ENCODE data around the gene KAZN.

KAZN gene

DNA sequence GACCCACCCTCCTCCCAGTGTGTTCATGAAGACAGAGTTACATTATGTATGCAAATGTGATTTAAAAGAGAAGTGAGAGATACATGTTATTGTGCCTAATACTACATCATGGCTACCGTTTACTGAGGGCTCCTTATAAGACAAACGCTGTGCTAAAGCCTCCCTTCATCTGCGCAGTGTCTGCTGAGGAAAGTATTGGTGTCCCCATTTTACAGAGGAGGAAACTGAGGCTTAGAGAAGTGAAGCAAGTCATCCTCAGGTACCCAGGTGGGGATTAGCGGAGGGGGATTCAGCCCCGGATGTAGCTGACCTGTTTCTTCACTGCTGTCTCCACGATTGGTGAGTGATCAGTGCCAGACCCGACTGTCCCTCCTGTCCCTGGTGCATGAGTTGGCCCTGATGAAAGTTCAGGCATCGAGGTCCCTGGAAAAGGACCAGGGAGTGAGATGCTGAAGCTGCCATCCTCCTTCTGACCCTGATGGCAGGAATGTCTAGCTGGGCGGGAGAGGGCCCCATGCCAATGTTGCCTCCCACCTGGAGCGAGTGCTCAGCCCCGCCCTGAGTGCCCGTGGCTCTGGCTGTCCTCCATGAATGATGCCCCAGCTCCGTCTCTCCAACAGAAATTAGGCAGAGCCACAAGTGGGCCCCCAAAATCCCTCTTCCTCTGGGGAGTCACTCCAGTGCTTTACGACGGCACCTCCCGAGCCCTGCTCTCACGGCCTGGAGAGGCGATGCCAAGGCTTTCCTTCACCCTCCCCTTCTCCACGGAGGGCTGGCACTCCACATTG is 204.7 kb downstream of the KAZN start:
- no peak for DNase-seq

DNA sequence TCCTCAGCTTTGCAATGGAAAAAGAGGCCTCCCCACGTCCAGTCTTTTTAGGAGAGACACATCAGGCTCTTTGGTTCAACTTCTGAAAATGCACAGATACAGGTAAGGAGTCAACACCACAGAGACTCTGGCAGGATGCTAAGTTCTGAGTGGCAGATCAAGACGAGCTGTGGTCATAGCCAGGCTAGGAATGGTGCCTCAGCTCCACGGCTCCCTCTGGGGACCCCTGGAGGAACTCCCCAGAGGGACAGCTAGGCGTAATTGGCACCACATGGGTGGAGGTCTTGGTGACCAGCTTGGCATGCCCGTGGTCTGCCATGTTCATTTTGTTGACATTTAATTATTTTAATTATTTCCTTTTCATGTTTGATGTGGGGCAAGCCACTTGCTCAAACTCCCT is 206.1 kb downstream of the KAZN start:
- peak; percentile 16 for DNase-seq

DNA sequence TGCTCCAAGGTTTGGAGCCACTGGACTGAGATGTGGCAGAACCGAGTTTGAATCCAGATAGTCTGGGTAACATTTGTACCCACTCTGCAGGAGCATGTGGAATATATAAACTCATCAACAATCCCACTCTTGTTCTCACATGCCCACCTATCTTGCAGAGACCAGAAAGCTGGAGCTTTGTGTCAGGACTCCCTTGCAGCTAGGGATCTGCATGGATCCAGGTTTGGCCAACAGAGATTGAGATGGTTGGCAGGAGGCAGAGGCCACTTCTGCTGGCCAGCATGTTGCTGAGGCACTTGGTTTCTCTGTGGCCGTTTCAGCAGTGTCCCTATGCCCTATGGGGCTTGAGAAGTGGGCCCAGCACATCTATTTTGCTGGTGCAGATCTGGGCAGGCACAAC is 208.3 kb downstream of the KAZN start:
- DNase-seq = no peak

DNA sequence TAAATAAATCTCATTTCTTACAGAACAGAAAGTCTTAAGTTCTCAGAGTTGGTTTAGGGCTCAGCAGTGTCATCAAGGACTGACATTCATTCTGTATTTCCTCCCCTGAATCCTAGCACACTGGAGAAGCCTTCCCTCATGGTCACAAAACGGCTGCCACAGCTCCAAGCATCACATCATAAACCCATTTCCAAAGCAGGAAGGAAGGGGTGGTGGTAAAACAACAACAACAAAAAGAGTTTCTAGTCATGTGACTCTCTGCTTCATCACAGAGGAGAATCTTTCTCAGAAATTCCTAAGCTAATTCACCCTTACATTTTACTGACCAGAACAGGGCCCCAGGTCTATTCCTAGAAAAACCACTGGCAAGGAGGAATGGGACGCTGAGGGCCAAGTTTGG is 210.3 kb downstream of the KAZN start:
- DNase-seq = no peak

DNA sequence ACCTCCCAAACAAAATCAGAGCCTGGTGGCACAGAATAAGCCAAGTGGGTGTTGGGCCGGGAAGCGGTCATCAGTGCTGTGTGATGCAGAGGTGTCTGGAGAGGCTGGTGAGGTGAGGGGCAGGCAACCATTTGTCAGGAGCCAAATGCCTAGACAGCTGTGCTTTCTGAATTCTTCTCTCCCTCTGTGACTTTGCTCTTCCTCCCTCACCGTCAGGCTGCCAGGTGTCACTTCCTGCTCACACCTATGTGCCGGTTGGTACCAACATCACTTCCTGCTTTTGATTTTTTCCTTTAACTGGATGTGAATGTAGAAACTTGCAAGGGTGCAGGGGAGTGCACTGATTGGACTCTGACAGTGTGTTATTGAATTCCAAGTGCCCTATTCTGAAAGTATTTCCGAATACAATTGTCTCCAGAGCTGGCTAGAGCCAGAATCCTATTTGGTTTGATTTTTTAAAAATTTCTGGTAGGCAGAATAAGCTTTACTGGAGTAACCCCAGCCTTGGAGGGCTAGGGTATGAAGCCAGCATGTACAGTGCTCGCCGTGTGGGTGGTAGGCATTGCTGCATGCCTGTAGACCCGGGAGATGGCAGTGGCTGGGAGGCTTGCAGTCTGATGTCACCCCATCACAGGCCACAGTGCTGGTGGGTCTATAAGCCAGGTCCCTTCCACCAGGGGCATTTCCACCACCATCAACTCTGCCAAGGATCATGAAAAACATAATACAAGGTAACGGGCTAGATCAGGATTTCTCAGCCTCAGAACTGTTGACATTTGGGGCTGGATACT is 210.9 kb downstream of the KAZN start:
- DNase-seq = no peak

DNA sequence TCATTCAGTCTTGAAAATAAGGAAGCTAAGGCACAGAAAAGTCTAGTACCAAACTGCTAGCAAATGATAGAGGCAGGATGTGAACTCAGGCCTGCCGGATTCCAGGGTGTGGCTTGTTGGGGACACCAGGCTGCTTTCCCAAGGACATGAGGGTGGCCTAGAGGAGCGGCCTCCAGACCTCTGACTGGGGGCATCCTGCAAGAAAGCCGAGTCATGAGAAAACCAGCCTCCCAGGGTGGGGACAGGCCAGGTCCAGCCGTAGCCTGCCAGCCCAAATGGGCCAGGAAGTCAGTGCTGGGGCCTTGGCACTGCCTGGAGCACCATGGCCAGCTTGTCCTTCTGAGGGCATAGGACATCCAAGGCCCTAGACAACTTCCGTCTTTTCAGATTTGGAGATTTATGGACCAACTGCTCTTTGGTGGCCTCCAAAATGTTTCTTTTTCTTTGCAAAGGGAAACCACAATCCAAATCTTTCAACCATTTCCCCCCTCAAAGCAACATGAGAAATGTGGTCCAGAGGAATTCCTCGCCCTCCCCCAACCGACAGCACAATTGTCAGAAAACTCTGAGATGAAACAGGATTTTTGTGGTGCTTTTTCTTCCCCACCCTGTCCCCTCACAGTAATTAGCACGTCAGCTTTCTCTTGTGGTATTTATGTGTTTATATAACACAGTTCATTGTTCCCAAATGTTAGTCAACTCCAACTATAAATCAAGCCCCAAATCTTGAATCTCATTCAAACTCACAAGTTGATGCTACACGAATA is 212.3 kb downstream of the KAZN start:
- DNase-seq = no peak

DNA sequence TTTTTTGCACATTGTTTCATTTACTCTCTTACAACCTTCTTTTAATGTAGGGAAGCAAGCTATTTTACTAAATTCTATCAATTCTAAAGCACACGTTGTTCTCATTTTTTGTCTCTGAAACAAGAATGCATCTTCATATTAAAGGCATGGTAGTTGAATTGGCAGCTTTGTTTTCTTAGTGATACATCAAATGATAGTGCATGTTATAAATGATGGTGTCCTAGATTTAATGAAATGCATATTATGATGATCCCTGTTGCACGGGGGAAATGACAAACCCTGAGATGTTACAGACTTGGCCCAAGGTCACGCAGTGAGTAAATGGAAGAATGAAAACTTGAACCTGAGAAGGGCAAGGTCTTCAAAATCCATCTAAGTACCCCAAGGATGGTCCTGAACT is 213.1 kb downstream of the KAZN start:
- DNase-seq = no peak

DNA sequence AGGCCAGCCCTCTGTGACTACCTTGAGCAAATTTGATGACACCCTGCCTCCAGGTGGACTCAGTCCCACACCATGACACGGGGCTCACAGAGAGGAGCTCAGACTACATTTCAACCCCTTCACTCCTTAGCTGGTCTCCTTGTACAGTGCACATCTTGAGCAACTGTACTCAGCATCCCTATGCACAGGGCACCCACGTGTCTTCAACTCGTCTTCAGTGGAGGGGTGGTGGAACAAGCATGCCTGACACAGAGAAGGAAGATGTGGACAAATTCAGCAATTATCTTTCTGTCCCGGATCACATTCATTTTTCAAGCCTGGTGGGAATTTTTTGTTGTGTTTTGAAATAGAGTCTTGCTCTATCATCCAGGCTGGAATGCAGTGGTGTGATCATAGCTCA is 213.7 kb downstream of the KAZN start:
- DNase-seq = no peak

DNA sequence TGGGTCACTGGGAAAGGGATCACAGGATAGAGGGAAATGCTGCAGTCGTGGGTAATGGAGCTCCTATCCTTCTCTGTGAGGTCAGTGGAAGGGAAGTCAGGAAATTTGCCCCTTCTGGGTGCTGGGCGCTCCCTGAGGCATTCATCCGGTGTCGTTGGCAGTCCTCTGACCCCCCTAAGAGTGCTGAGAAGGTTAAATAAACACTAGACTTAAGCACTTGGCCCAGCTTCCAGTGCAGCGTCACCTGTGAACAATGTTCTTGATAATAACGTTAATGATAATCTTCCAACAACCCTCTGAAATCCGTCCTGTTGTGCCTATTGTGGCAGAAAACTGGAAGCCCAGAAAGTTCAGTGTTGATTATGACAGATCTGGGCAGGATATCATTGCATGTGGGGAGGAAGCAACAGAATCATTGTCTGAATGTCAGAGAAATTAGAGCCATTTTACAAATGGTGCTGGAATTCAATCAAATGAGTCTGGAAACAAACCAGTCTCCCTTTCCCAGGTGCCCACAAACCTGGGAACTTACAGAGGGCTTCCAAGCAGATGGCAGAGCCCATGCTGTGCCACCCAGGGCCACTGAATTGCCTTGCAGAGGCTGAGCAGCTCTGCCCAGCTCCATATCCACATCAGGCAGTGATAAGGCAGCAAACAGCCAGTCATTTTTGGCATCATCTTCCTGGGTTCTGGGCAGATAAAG is 216.8 kb downstream of the KAZN start:
- no peak for DNase-seq

DNA sequence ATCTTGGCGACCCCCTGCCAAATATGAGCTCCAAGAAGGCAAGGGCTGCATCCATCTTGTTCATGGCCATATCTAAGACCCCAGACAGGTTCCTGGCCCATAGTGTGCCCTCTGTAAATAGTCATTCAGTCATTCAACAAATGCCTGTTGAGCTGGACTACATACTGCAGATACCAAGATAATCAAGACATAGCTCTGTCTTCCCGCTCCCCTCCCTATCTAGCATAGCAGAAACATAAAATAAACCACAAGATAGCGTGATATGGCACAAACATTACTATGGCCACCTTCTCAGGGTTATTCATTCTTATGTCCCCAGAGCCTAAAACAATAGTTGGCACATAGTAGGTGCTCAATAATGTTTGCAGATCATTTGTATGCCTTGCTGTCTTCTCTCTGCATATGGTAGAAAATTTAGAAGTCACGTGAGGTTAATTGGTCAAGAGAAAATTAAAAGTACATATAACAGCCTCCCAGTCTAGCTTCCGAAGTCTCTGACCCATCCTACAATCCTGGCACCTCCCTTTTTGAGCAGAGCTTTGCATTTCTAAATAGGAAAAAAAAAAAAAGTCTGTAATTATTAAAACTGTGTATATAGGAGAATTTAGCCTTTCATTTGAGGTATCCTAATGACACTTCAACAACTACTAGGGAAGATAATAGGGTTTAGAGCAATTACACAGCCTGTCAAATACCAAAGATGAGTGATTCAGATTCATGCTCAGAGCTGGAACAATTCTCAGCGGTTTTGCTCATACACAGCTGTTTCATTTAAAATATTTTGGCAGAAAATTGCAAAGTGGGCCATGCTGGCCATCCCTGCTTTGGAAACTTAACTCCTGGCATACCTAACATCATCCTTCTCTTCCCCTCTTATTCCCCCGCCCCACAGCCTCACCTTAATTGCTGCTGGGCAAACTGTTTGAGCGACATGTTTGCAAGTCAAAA is 219.0 kb downstream of the KAZN start:
- DNase-seq = no peak

DNA sequence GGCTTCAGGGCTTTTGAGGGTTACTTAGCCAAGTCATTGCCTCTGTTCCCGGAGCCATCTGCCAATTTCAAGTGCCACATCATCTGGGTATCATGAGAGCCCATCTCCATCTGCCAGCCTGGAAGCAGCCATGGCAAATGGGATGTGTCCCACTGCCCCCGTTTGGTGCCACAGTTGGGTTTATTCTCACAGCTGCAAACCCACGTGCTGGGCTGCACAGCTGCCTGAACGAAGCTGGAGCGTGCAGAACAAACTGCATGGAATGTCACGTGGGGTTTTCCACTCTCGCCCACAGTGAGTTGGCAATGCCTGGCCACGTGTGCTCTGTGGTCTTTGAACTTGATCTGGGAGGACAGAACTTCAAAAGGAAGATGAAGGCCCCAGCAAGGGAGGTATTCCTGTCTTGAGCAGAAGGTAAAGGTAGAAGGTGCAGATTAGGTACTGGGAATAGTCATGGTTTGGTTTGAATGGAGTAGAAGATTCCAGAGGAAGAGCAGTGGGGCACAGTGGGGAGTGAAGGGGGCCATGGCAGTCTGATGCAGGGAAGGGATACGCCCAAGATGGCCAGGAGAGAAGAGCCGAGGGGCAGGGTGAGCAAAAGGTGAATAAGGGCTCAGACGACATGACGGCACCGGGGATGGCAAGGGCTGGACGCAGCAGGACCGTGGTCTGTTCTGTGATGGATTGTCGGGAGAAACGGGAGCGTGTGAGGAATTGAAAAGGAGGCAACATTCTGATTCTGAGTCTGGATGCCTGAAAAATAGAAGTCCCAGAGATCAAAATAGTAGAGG is 222.0 kb downstream of the KAZN start:
- DNase-seq = no peak

DNA sequence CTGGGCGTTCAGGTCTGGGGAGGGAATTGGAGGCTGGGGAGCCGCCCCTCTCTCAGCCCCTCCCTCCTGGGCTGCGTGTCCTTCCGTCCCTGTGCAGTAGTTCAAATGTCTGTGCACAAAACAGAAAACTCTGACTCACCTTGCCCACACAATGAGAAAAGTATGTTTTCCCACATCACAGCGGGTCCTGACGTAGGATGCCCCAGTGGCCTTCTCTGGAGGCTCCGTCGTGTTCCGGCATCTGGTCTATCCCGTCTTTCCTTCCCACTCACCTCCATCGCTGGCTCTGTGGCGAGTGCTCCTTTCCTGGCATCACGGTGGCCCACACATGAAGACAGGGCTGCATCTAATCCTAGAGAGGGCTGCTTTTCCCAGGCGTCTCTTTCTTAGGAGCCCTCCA is 224.0 kb downstream of the KAZN start:
- DNase-seq = no peak

DNA sequence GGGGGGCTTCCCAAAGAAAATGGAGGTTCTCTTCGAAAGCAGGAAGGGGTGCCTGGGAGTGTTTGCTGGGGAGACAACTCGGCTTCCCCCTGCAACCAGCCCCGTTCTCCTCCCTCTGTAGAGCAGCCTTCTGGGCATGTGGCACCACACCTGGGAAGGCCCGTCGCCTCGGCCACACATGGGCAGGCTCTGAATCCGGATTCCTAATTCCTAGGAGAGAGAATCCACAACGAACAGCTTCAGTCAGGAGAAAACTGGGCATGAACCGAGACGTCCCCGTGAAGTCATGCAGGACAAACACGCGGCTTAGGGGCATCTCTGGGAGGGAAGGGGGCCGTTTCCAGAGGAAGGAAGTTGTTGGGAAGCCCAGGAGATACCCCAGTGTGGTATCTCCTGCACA is 224.5 kb downstream of the KAZN start:
- no peak for DNase-seq

DNA sequence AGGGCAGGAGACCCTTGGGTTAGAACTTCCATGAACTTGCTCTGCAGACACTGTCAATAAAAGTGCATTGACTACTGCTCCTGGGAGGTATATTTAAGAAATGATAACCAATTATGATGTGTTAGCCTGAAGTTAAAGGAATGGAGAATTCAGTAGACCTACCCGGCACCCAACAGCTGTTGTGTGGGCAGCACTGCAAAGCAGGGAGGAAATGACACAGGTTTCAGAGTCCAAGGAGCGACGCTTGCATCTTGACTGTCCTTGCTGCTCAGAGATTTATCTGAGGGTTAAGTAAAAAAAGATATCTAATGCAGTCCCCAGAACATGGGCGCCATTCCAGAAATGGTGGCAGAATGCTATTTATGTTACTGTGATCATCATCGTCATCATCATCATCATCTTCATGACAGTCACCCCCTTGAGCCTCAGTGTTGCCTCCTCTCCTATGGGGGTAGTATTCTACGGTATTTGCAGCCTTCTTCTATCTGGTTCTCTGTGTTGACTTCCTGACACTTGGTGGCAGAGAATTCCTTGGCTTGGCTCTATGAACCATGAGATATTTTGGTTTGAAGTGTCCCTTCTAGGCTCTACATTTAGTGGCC is 225.9 kb downstream of the KAZN start:
- peak; percentile 6 for DNase-seq

DNA sequence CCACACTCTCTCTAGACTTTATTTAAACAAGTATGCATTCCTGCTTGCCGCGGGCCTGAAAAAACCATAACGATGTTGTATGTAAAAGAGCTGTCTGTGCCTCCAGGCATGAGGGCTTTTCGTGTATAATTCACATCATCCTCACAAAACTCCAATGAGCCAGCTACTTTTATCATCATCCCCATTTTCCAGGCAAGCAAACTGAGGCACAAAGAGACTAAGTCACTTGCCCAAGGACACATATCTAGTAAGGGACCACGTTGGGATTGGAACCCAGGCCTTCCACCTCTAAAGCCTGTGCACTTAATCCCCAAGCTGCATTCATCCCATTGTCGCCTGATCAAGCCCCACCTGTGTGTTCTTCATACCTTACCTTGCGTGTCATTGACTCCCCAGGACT is 226.9 kb downstream of the KAZN start:
- DNase-seq = no peak

DNA sequence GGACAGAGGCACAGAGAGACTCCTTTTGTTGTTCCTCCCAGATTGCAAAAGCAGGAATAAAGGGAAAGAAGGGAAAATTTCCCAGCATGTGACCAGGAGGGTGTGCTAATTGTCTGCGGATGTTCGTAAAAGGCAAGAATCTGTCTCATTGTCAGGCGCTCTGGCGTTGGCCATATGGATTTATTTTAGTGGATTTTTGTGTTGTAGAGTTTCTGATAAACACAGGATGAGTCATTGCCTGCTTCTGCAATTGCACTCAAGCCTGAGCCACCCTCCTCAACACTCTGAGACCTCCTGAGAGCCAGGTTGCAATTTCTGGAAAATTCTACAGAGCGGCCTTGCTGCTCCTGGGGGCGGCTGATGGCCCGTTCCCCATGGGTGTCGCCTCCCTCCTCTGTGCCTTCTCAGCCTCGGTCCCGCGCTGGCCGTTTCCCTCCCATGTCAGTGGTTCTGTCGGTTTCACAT is 227.7 kb downstream of the KAZN start:
- peak; percentile 43 for DNase-seq

DNA sequence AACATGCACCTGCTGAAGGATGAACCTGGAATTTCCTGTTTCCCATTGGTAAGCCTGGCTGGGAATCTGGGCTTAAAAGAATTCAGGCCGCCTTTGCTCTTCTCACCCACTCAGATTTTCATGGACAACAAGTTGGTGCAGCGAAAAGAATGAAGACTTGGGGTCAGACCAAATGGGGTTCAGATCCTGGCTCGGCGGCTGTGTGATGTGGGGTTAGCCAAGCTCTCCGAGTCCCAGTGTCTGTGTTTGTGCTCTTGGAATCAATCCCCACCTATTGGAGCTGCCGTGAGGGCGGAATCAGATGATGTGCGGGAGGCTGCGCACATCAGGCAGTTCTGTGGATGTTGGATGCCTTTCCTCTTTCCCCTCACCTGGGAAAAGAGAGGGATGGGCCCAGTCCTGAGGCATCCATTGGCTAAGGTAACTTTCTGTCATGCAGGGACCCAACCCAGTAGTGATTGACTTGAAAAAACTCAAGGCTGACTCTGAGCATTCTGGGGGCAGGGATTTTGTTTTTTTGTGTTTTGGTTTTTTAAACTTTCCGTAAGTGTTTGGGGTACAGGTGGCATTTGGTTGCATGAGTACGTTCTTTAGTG is 228.3 kb downstream of the KAZN start:
- DNase-seq = no peak

DNA sequence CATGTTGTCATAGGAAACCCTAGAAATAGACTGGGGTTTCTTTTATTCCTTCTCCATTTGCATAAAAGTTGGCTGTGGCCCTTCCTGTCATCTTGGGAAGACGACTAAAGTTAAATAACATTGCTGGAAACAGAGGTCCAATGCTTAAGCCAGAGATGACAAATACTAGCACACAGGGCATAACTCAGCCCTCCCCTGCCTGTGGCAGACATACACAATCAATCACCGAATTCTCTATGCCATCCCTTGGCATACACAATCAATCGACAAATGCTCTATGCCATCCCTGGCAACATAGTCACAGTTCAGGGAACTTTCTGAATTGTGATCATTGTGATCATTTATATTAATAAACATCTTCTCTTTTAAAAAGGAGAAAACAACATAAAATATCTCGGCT is 229.4 kb downstream of the KAZN start:
- DNase-seq = no peak

DNA sequence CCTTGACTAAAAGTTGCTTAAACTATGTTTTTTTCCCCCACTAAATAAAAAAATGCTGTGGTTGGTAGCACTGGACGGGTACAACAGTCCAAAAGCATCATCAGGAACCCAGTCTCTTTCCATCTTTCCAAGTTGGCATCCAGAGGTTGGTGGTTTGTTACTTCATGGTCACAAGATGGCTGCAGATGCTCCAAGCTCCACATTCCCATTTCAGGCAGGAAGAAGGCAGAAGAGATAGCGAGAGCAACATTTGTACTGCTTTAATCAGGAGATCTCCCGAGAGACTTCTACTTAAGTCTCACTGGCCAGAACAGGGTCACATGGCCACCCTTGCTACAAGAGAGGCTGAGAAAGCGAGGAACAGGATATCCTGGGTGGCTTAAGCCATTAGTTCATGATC is 230.2 kb downstream of the KAZN start:
- DNase-seq = no peak

DNA sequence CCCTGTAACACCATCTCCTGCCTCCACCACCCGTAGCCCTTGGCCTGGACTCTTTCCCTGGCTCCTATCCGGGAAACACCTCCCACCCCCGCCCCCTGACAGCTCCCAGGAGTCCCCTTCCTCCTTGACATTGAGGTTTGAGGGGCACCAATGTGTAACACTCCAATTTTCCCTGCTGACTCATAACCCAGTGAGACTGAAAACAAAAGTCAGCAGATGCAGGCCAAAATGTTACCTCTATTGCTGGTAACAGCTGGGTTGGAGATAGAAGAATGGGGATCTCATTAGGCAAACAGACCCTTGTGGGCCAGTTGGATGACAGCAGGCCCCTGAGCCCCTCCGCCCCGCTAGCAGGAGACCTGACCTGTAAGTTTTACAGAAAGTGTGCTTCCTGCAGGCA is 237.2 kb downstream of the KAZN start:
- DNase-seq = peak; percentile 5
